ENCODE results near the gene CLSTN3.
"Not testable (repeated sequence)": the region's sequence is repeated elsewhere in the genome, so short reads cannot be mapped to it uniquely, and the experiment has no call there.

CLSTN3 gene

GRCh38 chr12:7150356-7150755, 20.2 kb downstream of the CLSTN3 start:
- no peak for DNase-seq (ENCODE audit: low spot score)

- no peak for DNase-seq (ENCODE audit: low spot score)
Observed at GRCh38 chr12:7150841-7151240, 20.7 kb downstream of the CLSTN3 start.

- DNase-seq (ENCODE audit: low spot score), result no peak
Observed at GRCh38 chr12:7151532-7151931, 21.4 kb downstream of the CLSTN3 start.

GRCh38 chr12:7152818-7153217, 22.6 kb downstream of the CLSTN3 start:
- DNase-seq (ENCODE audit: low spot score), result no peak

- no peak for DNase-seq (ENCODE audit: low spot score)
Observed at GRCh38 chr12:7154042-7154441, 23.9 kb downstream of the CLSTN3 start.

GRCh38 chr12:7154901-7155470, 24.8 kb downstream of the CLSTN3 start:
- DNase-seq (ENCODE audit: low spot score), result no peak

- DNase-seq (ENCODE audit: low spot score), result no peak
Observed at GRCh38 chr12:7155471-7156034, 25.4 kb downstream of the CLSTN3 start.

- no peak for DNase-seq (ENCODE audit: low spot score)
Observed at GRCh38 chr12:7156259-7157197, 26.4 kb downstream of the CLSTN3 start.

- DNase-seq (ENCODE audit: low spot score), result no peak
Observed at GRCh38 chr12:7157391-7157790, 27.2 kb downstream of the CLSTN3 start.

GRCh38 chr12:7158781-7159609, 28.8 kb downstream of the CLSTN3 start:
- DNase-seq (ENCODE audit: low spot score), result no peak

GRCh38 chr12:7160183-7160582, 30.0 kb downstream of the CLSTN3 start:
- DNase-seq (ENCODE audit: low spot score), result no peak

- DNase-seq (ENCODE audit: low spot score), result no peak
Observed at GRCh38 chr12:7161327-7161726, 31.2 kb downstream of the CLSTN3 start.

GRCh38 chr12:7161811-7162210, 31.6 kb downstream of the CLSTN3 start:
- DNase-seq (ENCODE audit: low spot score), result no peak

GRCh38 chr12:7162691-7163114, 32.5 kb downstream of the CLSTN3 start:
- DNase-seq (ENCODE audit: low spot score), result no peak

GRCh38 chr12:7169951-7170350, 39.8 kb downstream of the CLSTN3 start:
- DNase-seq (ENCODE audit: low spot score), result no peak

GRCh38 chr12:7171854-7172253, 41.7 kb downstream of the CLSTN3 start:
- no peak for DNase-seq (ENCODE audit: low spot score)

- no peak for DNase-seq (ENCODE audit: low spot score)
Observed at GRCh38 chr12:7175493-7175892, 45.3 kb downstream of the CLSTN3 start.

GRCh38 chr12:7176595-7176994, 46.4 kb downstream of the CLSTN3 start:
- DNase-seq (ENCODE audit: low spot score), result no peak

GRCh38 chr12:7178481-7178880, 48.3 kb downstream of the CLSTN3 start:
- DNase-seq (ENCODE audit: low spot score), result no peak

GRCh38 chr12:7180685-7181084, 50.5 kb downstream of the CLSTN3 start:
- no peak for DNase-seq (ENCODE audit: low spot score)

- not testable (repeated sequence) for DNase-seq (ENCODE audit: low spot score)
Observed at GRCh38 chr12:7186058-7186457, 55.9 kb downstream of the CLSTN3 start.

Measured in hematopoietic multipotent progenitor cell treated with erythropoietin and hydrocortisone succinate and interleukin-3 and kit ligand, for 15 days (in vitro differentiated cells).